M059J (cell line): ENCODE data around the gene PHACTR3. TPM values are rescaled to one million over a fixed set of nuclear protein-coding genes. Genes with fewer than 3 reads are reported as not detected.

Experiments
- DNase-seq: peaks from one replicate; pipeline ENCODE4 v3.0.0-alpha.2; 2012; ENCODE audit warnings: low read depth
- total RNA-seq: library from RNA; depleted of rRNA; stranded (reverse); fragments of >200 nt; shearing (Covaris generic); gene quantifications from 2 replicates; pipeline ENCODE4 v1.2.3, GENCODE V29; 2014

PHACTR3 gene
- total RNA-seq, 1 experiment from 2014 or later, result not detected

- DNase-seq, result no peak
Measured at GRCh38 chr20:59794555-59794954, 190.2 kb downstream of the PHACTR3 start.

DNA sequence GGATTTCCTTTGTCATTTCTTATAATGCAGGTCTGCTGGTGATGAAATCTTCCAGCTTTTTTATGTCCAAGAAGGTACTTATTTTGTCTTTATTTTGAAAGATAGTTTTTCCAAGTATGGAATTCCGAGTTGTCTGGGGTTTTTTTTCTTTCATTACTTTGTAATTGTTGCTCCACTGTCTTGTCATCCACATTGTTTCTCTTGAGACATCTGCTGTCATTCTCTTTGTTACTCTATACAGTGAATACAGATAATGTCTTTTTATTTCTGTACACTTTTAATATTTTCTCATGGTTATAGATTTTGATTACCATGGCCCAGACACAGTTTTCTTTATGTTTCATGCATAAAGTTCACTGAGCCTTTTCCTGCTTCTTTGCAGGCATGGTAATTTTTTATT lies 196.0 kb downstream of the PHACTR3 start:
- DNase-seq, result no peak

DNA sequence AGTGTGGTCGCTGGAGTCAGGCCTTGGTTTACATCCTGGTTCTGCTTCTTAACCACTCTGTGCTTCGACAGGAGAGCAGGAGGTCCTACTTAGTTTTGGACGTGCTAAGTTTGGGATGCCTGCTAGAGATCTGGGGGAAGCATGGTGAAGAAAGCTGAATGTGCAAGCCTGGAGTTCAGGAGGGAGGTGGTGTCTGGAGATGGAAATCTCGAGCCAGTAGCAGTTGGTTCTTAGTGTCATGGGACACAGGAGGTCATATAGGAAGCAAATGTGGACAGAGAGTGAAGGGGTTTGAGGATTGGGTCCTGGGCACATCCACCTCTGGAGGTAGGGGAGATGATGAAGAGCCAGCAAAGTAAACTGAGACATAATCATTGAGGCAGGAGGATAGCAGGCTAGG lies 197.7 kb downstream of the PHACTR3 start:
- DNase-seq, result no peak

GRCh38 chr20:59802471-59803221 lies 198.3 kb downstream of the PHACTR3 start:
- DNase-seq, result no peak

GRCh38 chr20:59804347-59804746 lies 200.0 kb downstream of the PHACTR3 start:
- DNase-seq, result no peak

- no peak for DNase-seq
Measured at GRCh38 chr20:59804871-59805665, 200.7 kb downstream of the PHACTR3 start.

DNA sequence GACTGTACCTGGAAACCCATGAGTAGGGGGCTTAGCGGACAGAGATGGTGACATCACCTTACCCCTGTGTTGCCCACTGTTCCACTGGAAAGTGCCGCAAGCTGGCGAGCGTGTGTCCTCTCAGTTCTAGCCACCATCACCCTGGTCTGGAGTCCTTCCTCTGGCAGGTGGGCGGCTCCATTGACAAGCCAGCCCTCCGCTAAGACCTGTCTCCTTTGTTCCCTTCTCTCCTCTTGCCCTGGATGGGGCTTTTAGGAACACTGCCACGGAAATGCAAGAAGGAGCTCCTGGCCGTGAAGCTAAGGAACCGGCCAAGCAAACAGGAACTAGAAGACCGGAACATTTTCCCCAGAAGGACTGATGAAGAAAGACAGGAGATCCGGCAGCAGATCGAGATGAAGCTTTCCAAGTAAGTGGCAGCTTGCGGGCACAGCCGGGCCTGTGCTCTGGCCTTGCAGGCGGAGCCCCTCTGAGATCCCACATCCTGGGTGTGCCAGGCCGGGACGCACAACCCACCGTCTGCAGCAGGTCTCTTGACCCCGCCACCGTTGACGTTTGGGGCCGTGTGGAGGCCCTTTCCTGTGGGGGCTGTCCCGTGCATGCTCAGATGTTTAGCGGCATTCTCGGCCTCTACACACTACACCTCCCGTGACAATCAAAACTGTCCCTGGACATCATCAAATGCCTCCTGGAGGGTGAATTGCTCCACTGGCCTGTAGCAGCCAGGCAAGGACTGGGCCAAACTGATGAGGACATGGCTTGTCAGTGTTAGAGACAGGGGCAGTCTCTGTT lies 201.6 kb downstream of the PHACTR3 start:
- DNase-seq, result no peak

- no peak for DNase-seq
Measured at GRCh38 chr20:59806578-59806975, 202.2 kb downstream of the PHACTR3 start.

DNA sequence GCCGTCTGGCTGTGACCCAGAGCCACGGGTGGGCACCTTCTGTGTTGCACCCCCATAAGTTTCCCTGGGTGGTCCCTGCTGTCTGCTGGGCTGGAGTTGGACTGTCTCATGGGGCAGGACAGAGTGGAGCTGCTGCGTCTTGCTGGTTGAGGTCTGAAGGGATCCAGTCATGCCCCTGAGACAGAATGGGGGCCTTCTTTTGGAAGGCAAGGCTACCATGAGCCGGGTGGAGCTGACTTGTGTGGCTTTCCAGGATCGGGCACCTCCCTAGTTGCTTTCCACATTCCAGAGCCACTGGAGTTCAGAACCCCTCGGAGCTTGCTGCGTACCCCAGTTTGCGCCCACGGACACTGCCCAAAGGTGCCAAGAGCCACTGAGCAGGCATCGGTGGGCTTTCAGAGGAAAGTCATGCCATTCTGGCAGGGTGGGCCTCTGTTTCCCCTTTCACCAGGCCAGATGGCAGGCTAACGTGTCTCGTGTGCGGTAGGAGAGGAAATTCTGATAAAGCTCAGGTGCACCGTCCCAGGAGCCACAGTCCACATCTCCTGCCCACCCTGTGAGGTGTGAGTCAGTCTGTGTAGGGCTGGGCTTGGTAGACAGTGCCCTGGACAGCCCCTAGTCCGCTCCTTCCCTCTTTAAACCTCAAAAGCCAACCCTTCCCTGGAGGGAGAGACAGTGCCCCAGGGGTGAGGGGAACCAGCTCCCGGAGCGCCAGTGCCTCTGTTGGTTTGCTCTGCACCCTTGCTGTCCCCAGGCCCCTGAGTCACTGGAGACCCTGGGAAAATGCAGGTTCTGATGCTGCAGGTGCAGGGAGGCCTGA lies 203.8 kb downstream of the PHACTR3 start:
- DNase-seq, result no peak

- no peak for DNase-seq
Measured at GRCh38 chr20:59808729-59809381, 204.5 kb downstream of the PHACTR3 start.

DNA sequence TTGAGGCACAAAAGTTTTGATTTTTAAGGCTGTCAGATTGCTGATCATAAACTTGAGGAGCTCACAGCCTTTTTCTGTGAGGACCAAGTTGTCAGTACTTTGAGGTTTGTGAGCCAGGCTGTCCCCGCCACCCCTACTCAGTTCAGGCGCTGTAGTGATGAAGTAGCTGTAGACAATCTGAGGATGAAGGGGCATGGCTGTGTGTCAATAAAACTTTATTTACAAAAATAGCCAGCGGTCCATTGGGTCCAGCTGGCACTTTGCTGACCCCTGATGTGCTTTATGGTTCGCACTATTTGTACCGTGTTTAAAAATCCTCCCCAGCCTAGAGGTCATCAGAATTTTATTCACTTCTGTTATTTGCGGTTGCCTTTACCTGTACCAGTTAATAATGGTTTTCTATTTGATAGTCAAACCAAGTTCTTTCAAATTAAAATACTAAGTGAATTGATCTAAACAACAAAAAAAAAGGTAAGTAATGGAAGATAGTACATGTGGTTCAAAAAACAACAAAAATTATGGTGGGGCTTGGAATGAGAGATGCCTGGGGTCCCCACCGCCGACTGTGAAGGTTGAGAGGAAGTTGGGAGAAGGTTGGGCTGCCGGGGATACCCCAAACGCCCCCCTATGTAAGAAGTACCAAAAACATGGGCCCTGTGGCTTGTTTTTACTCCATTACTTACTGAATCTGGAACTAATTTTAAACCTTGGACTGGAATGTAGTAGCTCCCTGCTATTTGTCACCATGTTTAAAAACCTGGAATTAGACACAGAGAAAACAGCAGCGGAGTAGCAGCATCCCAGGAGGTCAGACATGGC lies 205.5 kb downstream of the PHACTR3 start:
- no peak for DNase-seq

DNA sequence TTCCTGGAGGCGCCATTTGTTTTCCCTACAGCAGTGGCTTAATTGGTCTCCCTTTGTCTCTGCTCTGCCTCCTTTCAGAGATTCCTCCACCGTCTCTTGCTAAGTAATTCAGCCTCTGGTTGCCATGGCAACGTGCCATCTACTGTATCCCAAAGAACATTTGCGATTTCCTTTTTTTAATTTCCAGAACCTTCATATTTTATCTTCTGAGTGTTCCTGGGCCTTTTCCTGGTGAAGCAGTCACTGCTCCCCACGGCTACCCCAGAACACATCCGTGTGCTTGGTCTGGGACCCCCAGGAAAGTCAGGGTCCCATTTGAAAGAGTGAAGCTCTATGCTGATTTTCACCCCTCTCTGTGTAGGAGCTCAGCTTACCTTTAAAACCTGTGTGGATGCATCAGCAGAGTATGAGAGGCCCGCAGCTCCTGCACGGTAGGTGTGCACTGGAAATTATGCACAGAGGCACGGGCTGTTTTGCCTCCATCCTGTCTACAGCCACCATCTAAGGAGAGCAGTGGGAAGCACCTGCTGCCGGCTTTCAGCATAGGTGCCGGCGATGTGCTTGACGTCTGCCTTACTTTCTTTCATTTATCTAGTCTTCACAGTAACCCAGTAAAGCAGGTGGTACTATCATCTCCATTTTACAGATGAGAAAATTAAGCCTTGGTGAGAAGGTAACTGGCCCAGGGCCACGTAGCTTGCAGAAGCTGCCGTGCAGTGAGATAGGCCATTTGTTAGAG lies 206.3 kb downstream of the PHACTR3 start:
- no peak for DNase-seq

DNA sequence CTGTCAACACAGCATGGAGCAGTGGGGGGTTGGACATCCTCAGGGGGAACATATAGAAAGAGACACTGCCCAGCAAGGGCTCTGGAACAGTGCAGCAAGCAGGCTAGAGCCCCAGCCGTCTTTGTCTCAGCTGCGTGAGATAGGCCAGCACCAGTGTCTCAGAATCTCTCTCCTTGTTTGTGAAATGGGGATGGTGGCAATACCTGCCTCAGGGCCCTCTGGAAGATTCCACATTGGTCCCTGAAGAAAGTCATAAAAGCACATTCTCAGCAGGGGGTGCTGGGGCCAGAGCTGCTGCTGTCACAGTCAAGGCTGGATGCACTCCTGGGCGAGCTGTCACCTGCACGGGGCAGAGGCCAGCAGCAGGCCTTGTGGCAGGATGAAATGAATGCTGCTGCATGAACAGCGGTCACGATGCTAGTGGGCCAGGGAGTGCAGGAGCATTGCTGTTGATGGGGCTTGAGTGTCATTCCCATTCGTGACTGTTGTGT lies 207.4 kb downstream of the PHACTR3 start:
- DNase-seq, result no peak

DNA sequence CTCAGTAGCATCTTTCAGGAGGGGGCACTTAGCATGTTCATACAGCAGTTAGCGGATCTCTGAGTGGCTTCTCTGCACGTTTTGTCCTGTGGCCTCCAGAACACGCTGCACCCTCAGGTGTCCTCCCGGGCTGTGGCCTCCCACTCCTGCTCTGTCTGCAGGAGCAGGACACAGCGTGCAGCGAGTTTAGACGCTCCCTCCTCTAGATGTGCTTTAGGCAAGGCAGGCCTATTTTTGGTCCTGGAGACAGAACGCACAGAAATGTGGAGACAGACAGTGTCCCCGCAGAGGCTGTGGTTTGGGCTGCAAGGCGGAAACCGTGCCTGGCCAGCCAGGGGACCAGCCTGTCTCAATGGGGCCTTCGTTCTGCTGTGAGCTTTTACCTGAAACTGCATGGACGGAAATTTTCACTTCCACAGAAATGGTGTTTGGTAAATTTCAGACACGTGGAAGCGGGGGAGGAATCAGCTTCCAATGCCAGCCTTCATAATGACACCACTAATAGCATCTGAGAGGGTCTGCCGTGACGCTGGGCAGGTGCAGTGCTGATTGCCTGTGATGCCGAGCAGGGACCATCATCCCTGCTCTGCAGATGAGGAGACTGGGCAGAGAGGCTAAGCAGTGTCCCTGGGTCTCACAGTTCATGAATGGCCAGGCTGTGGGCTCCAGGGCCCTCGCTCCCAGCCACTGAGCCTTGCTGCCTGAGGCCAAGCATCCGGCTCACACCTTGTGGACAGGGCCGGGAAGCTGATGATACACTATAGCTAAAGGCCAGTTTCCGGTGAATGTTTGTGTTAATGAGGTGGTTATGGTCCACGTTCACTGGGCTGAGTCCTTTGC lies 208.2 kb downstream of the PHACTR3 start:
- DNase-seq, result no peak

- DNase-seq, result no peak
Measured at GRCh38 chr20:59813126-59813947, 209.0 kb downstream of the PHACTR3 start.

DNA sequence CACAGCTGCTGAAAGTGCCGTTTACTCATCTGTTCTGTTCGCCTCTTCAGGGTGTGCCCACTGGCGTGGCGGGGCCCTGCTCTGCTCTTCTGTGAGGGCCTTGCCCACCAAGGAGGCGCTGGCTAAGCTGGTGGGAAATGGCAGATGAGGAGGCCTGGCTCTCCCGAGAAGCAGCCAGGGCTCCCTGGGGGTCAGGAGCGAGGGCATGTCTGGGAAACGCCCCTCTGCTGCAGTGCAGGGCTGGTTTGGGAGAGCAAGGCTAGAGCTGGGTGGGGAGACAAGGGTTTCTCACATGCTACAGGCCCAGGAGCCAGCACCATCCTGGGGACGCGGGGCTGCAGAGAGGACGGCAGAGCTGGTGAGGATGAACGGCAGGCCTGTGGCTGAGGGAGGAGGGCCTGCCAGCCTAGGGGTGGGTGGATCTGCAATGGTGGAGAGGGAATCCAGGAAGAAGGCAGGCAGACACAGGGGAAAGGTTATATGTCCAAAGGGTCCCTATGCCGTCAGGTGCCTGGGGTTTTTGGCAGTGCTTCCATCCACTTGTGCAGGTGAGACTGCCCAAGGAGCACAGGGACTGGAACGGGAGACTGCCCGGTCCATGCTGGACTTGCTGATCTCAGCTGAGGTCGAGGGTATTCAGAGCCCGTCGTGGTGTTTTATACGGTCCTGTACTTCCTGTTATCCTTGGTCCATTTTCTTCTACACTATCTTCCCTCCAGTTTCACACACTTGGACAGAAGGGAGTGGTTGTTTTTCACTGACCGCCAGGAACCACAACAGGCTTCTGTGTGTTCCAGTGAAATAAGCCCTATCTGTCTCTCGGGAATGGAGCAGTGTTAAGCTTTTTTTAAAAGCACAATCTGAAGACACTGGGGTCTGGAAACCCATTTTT lies 209.9 kb downstream of the PHACTR3 start:
- no peak for DNase-seq
